Gastrocnemius medialis (tissue), 4 donors: ENCODE results near the gene PRIMPOL. TPM values are rescaled to one million over a fixed set of nuclear protein-coding genes. Genes with fewer than 3 reads are reported as not detected.
"Not testable (repeated sequence)": the region's sequence is repeated elsewhere in the genome, so short reads cannot be mapped to it uniquely, and the experiment has no call there.

ENCODE experiments used
- ATAC-seq, 2 donors: fragments of 150-250 bp; one replicate each; pipeline ENCODE4 v1.9.1; 2016
- DNase-seq, 2 donors: peaks; one replicate each; pipeline ENCODE4 v3.0.0-alpha.2; 2019
- H3K27ac ChIP-seq, 4 donors: fragments of 200-600 bp; sonication (generic); 1 replicate in 1 of 4; 2 replicates in 3 of 4; pipeline ENCODE4 v1.5.1; 2016 to 2018; ENCODE audit warnings: mild to moderate bottlenecking in 2 of 4, moderate library complexity in 1 of 4
- H3K27me3 ChIP-seq, 3 donors: fragments of 200-600 bp; sonication (generic) in 2 of 3; 1 replicate in 1 of 3; 2 replicates in 2 of 3; pipeline versions ENCODE4 v1.5.1 to v1.6.0; 2016 to 2019; ENCODE audit warnings: mild to moderate bottlenecking in 1 of 3, moderate library complexity in 1 of 3
- H3K36me3 ChIP-seq, 2 donors: fragments of 200-600 bp; sonication (generic) in 1 of 2; one replicate each; pipeline ENCODE4 v1.5.1; 2017 to 2018
- H3K4me1 ChIP-seq, 2 donors: fragments of 200-600 bp; sonication (generic) in 1 of 2; one replicate each; pipeline ENCODE4 v1.5.1; 2016 to 2017; ENCODE audit warnings: mild to moderate bottlenecking in 2 of 2
- H3K4me3 ChIP-seq, 4 donors: fragments of 200-600 bp; sonication (generic) in 3 of 4; 1 replicate in 1 of 4; 2 replicates in 3 of 4; pipeline ENCODE4 v1.5.1; 2016 to 2019; ENCODE audit warnings: mild to moderate bottlenecking in 2 of 4
- H3K9me3 ChIP-seq, 3 donors: fragments of 200-600 bp; sonication (generic) in 2 of 3; 1 replicate in 1 of 3; 2 replicates in 2 of 3; pipeline ENCODE4 v1.5.1; 2016 to 2019
- CTCF ChIP-seq, 5 experiments: fragments of 450-650 bp in 3 of 5; fragments of 200-600 bp in 2 of 5; sonication (generic) in 2 of 5; IDR thresholded peaks in 4 of 5; conservative IDR thresholded peaks in 1 of 5; 1 replicate in 4 of 5; 2 replicates in 1 of 5; pipeline ENCODE4 v1.5.1; 2016 to 2019; ENCODE audit warnings: antibody characterized with exemption in 5 of 5, mild to moderate bottlenecking in 3 of 5, moderate library complexity in 3 of 5
- POLR2A ChIP-seq, 2 donors: fragments of 450-650 bp; IDR thresholded peaks; one replicate each; pipeline ENCODE4 v1.6.1; 2017; ENCODE audit warnings: antibody characterized with exemption in 2 of 2, mild to moderate bottlenecking in 2 of 2, moderate library complexity in 2 of 2
- in situ Hi-C, 4 donors: fragments of 200-750 bp; cut with MboI; loops; one replicate each; pipeline versions ENCODE4 v1.15.0 to v1.8.0; 2017; ENCODE audit warnings: low sequenced_read_pairs in 4 of 4
- intact Hi-C: fragments of 100-400 bp; cut with DNase I; formaldehyde crosslinking; loops from one replicate; pipeline ENCODE4 v1.15.1; 2023; ENCODE audit warnings: low total_unique reads
- total RNA-seq, 4 donors: library from RNA; depleted of rRNA; stranded (reverse); fragments of >200 nt; gene quantifications; one replicate each; pipeline versions ENCODE4 v1.1.0 to v1.2.3, GENCODE V29; 2016

The PRIMPOL gene
- total RNA-seq, 4 donors from 2014 or later: 5.9 to 11.1 (median 10.7) TPM

GRCh38 chr4:184655889-184656869, 6.6 kb downstream of the PRIMPOL start:
- TF ChIP-seq CTCF (IDR thresholded peaks at IDR 0.05 in 4 of 5, conservative IDR thresholded peaks at IDR 0.05 in 1 of 5) (no peak), POLR2A (IDR thresholded peaks at IDR 0.05) (no peak)
- intact Hi-C loops: no loop called here
- peak overlapping the region; percentile 66 to 79 (median 72) for H3K27ac ChIP-seq
- no peak overlapping the region for H3K4me3 ChIP-seq
- peaks cover 11 to 15% of the 10 kb centered on the region in 2 donors for H3K4me1 ChIP-seq
- ATAC-seq (peak; percentile 98), DNase-seq (peak; percentile 70 to 78)
- no peaks in the 10 kb centered on the region for H3K9me3 ChIP-seq
- H3K36me3 ChIP-seq: peaks cover 0 to 19% of the 10 kb centered on the region in 2 donors
- no peaks in the 10 kb centered on the region for H3K27me3 ChIP-seq
- in situ Hi-C loops: no loop called here

- no peaks in the 10 kb centered on the region for H3K9me3 ChIP-seq
- DNase-seq (no peak), ATAC-seq (no peak)
- intact Hi-C loops: no loop called here
- H3K27ac ChIP-seq: no peak overlapping the region
- H3K27me3 ChIP-seq: no peaks in the 10 kb centered on the region
- TF ChIP-seq POLR2A (IDR thresholded peaks at IDR 0.05) (no peak), CTCF (IDR thresholded peaks at IDR 0.05 in 4 of 5, conservative IDR thresholded peaks at IDR 0.05 in 1 of 5) (no peak)
- peaks cover 0 to 19% of the 10 kb centered on the region in 2 donors for H3K36me3 ChIP-seq
- H3K4me1 ChIP-seq: peaks cover 11 to 15% of the 10 kb centered on the region in 2 donors
- no peak overlapping the region for H3K4me3 ChIP-seq
- in situ Hi-C loops: no loop called here
Measured at GRCh38 chr4:184657144-184657543, 7.6 kb downstream of the PRIMPOL start.

DNA sequence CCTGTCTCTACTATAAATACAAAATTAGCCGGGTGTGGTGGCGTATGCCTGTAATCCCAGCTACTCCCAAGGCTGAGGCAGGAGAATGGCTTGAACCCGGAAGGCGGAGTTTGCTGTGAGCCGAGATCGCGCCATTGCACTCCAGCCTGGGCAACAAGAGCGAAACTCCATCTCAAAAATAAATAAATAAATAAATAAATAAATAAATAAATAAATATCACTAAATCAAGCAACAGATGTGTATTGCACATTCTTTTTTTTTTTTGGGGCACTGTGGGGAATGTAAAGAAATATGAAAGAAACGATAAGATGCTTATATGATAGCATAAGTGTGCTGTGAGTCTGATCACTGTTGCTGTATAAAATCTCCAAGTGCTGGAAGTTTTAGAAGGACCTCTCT, 8.3 kb downstream of the PRIMPOL start:
- peaks cover 0 to 19% of the 10 kb centered on the region in 2 donors for H3K36me3 ChIP-seq
- DNase-seq, in situ Hi-C loops, H3K9me3 ChIP-seq, H3K4me3 ChIP-seq, H3K27ac ChIP-seq, ATAC-seq, H3K27me3 ChIP-seq, intact Hi-C loops: not testable (repeated sequence)
- H3K4me1 ChIP-seq: peaks cover 11 to 15% of the 10 kb centered on the region in 2 donors

GRCh38 chr4:184660978-184661377, 11.4 kb downstream of the PRIMPOL start:
- no peak overlapping the region for H3K4me3 ChIP-seq
- intact Hi-C loops (no loop called here), in situ Hi-C loops (no loop called here)
- H3K4me1 ChIP-seq: peaks cover 0 to 9% of the 10 kb centered on the region in 2 donors
- peaks cover 0 to 20% of the 10 kb centered on the region in 2 donors for H3K36me3 ChIP-seq
- ATAC-seq (no peak), DNase-seq (no peak)
- H3K9me3 ChIP-seq: no peaks in the 10 kb centered on the region
- H3K27ac ChIP-seq: no peak overlapping the region
- H3K27me3 ChIP-seq: no peaks in the 10 kb centered on the region
- TF ChIP-seq POLR2A (IDR thresholded peaks at IDR 0.05) (no peak), CTCF (IDR thresholded peaks at IDR 0.05 in 4 of 5, conservative IDR thresholded peaks at IDR 0.05 in 1 of 5) (no peak)

- no peak overlapping the region for H3K4me3 ChIP-seq
- no peaks in the 10 kb centered on the region for H3K27me3 ChIP-seq
- TF ChIP-seq CTCF (IDR thresholded peaks at IDR 0.05 in 4 of 5, conservative IDR thresholded peaks at IDR 0.05 in 1 of 5) (no peak), POLR2A (IDR thresholded peaks at IDR 0.05) (no peak)
- in situ Hi-C loops: no loop called here
- H3K27ac ChIP-seq: no peak overlapping the region
- H3K4me1 ChIP-seq: no peaks in the 10 kb centered on the region
- ATAC-seq (no peak), DNase-seq (no peak)
- no peaks in the 10 kb centered on the region for H3K9me3 ChIP-seq
- intact Hi-C loops: no loop called here
- H3K36me3 ChIP-seq: peaks cover 0 to 28% of the 10 kb centered on the region in 2 donors
Measured at GRCh38 chr4:184662236-184662635, 12.7 kb downstream of the PRIMPOL start.
